Endothelial cell of umbilical vein (primary cell): ENCODE results near the gene PDZD4. TPM values are rescaled to one million over a fixed set of nuclear protein-coding genes. Genes with fewer than 3 reads are reported as not detected.

Experiments used
- BruUV-seq: library from RNA; stranded (reverse); fragments of 400-500 nt; replicated peaks from 2 replicates; lab custom pipeline; 2021; lab: Mats Ljungman, UMichigan
- CTCF ChIA-PET: fragments of 300-600, 350-600 bp; sonication (Branson Sonifier 250); formaldehyde crosslinking; loops from one replicate; lab custom pipeline; 2021; ENCODE audit warnings: antibody characterized with exemption, inconsistent platforms; lab: Charles Lee
- POLR2A ChIA-PET: fragments of 300-600, 350-600 bp; sonication (Branson Sonifier 250); formaldehyde crosslinking; loops from one replicate; lab custom pipeline; 2021; ENCODE audit warnings: antibody characterized with exemption, inconsistent platforms; lab: Charles Lee
- DNase-seq: peaks from one replicate; pipeline ENCODE4 v3.0.0-alpha.2; 2011; ENCODE audit warnings: low read depth, low spot score
- FAIRE-seq: peaks from 2 replicates; lab custom pipeline; 2011; peaks lifted over from hg19 to GRCh38; lab: Jason Lieb, UNC
- H2AFZ ChIP-seq: 2 replicates; pipeline ENCODE4 v1.6.0; 2012; ENCODE audit warnings: low read depth, low read length, control low read depth, inconsistent platforms
- H3K27ac ChIP-seq: 2 replicates; pipeline ENCODE4 v1.5.1; 2011; ENCODE audit warnings: low read depth, mild to moderate bottlenecking, control low read depth, low read length, moderate library complexity; ENCODE audit not compliant: insufficient read depth
- H3K27me3 ChIP-seq, 2 experiments: 2 replicates each; pipeline versions ENCODE4 v1.6.0 to v1.6.1; 2011; ENCODE audit warnings: low read length in 2 of 2, mixed read lengths in 1 of 2; ENCODE audit not compliant: control insufficient read depth in 2 of 2, insufficient read depth in 2 of 2
- H3K36me3 ChIP-seq, 2 experiments: 2 replicates in 1 of 2; 3 replicates in 1 of 2; pipeline ENCODE4 v1.5.1; 2011; ENCODE audit warnings: low read length in 2 of 2, mild to moderate bottlenecking in 1 of 2, moderate library complexity in 1 of 2; ENCODE audit not compliant: control insufficient read depth in 2 of 2, insufficient read depth in 2 of 2; ENCODE audit errors: extremely low read depth in 1 of 2
- H3K4me1 ChIP-seq: 3 replicates; pipeline ENCODE4 v1.5.1; 2011; ENCODE audit warnings: mild to moderate bottlenecking, low read length; ENCODE audit not compliant: control insufficient read depth, insufficient read depth; ENCODE audit errors: extremely low read depth
- H3K4me2 ChIP-seq: 2 replicates; pipeline ENCODE4 v1.6.1; 2011; ENCODE audit warnings: low read length, control low read depth, mixed read lengths; ENCODE audit not compliant: insufficient read depth
- H3K4me3 ChIP-seq, 3 experiments: fragments of 200-600 bp in 1 of 3; sonication (generic), shearing (Covaris generic) in 1 of 3; replicated peaks in 1 of 3; 2 replicates each; pipeline ENCODE4 v1.5.1; 2011 to 2016; ENCODE audit warnings: control low read depth in 3 of 3, low read length in 3 of 3, mild to moderate bottlenecking in 2 of 3, inconsistent platforms in 1 of 3, low read depth in 1 of 3, moderate library complexity in 1 of 3; ENCODE audit not compliant: insufficient read depth in 1 of 3
- H3K79me2 ChIP-seq: 2 replicates; pipeline ENCODE4 v1.6.0; 2012; ENCODE audit warnings: low read length, inconsistent platforms; ENCODE audit not compliant: control insufficient read depth, insufficient read depth
- H3K9ac ChIP-seq: replicated peaks from 2 replicates; pipeline ENCODE3; 2011; ENCODE audit warnings: low read length, control low read depth; ENCODE audit not compliant: insufficient read depth; ENCODE audit errors: extremely low read depth
- H3K9me1 ChIP-seq: replicated peaks from 3 replicates; pipeline ENCODE4 v1.6.0; 2011; ENCODE audit warnings: mild to moderate bottlenecking, low read length; ENCODE audit not compliant: control insufficient read depth, insufficient read depth; ENCODE audit errors: extremely low read depth
- H3K9me3 ChIP-seq: replicated peaks from 2 replicates; pipeline ENCODE4 v1.5.1; 2012; ENCODE audit warnings: low read length, inconsistent platforms; ENCODE audit not compliant: control insufficient read depth, insufficient read depth
- H4K20me1 ChIP-seq: replicated peaks from 2 replicates; pipeline ENCODE3; 2011; ENCODE audit warnings: mild to moderate bottlenecking, low read length; ENCODE audit not compliant: control insufficient read depth, insufficient read depth; ENCODE audit errors: extremely low read depth
- CTCF ChIP-seq, 2 donors: IDR thresholded peaks; 1 replicate in 1 of 2; 2 replicates in 1 of 2; pipeline ENCODE4 v1.5.1; 2011; ENCODE audit warnings: low read length in 2 of 2, mild to moderate bottlenecking in 2 of 2, moderate library complexity in 2 of 2, control low read depth in 1 of 2, inconsistent platforms in 1 of 2, low read depth in 1 of 2; ENCODE audit not compliant: insufficient read depth in 1 of 2; ENCODE audit errors: extremely low read depth in 1 of 2
- POLR2AphosphoS5 ChIP-seq: IDR thresholded peaks from 2 replicates; pipeline ENCODE4 v1.6.1; 2012; ENCODE audit warnings: low read depth, mild to moderate bottlenecking, control low read depth, low read length, moderate library complexity; ENCODE audit not compliant: insufficient read depth
- dilution Hi-C: fragments of 300-500 bp; cut with MboI; formaldehyde crosslinking; loops from one replicate; pipeline ENCODE4 v1.15.0; 2019; ENCODE audit warnings: low sequenced_read_pairs; ENCODE audit not compliant: extremely low pct_ligation_motif_present
- intact Hi-C: fragments of 100-400 bp; cut with micrococcal nuclease; formaldehyde crosslinking; loops from one replicate; pipeline ENCODE4 v1.10.0; 2022
- polyA plus RNA-seq, 4 experiments: library from polyadenylated mRNA; depleted of rRNA in 3 of 4; stranded (reverse) in 3 of 4; unstranded in 1 of 4; fragments of >200 nt; gene quantifications; 2 replicates each; pipeline versions ENCODE4 v1.2.1 to v1.2.3, GENCODE V29; 2011 to 2012; ENCODE audit warnings: missing spikeins in 1 of 4
- total RNA-seq: library from RNA; stranded (reverse); gene quantifications from 2 replicates; pipeline ENCODE4 v1.2.3, GENCODE V29; 2021

Gene PDZD4
- total and polyA plus RNA-seq, 2 donors (not counting 3 experiments of a cell fraction or from before 2014, with no cell fraction given) = 0.07 to 0.09 TPM

- Histone ChIP-seq H3K27ac (no peak overlapping the region), H3K9ac (no peak overlapping the region), H3K4me3 (no peak overlapping the region), H2AFZ (no peak overlapping the region), H3K4me1 (peaks cover 4% of the 10 kb centered on the region), H3K79me2 (no peaks in the 10 kb centered on the region), H4K20me1 (no peaks in the 10 kb centered on the region), H3K9me1 (no peaks in the 10 kb centered on the region), H3K9me3 (no peaks in the 10 kb centered on the region), H3K27me3 (no peaks in the 10 kb centered on the region), H3K4me2 (no peak overlapping the region), H3K36me3 (peaks cover 0 to 20% of the 10 kb centered on the region in 2 experiments)
- no TSS peak for BruUV-seq
- CTCF ChIA-PET = interaction anchor here (1.2 kb wide), 1 partner anchor 11 kb away, joined by 3 read pairs; no protein-coding TSS in a partner anchor
- no peak for DNase-seq
- intact Hi-C loops = no loop called here
- FAIRE-seq = no peak
- dilution Hi-C loops = no loop called here
- POLR2A ChIA-PET = no interaction called here
- no peak for TF ChIP-seq CTCF (IDR thresholded peaks at IDR 0.05; ENCODE audit: extremely low read depth in 1 of 2, insufficient read depth in 1 of 2, low read depth in 1 of 2, low read length in 2 of 2)
Measured at GRCh38 chrX:153770601-153771414, 59.5 kb downstream of the PDZD4 start.

GRCh38 chrX:153769865-153770600 is 60.3 kb downstream of the PDZD4 start:
- Histone ChIP-seq H3K36me3 (peaks cover 0 to 17% of the 10 kb centered on the region in 2 experiments), H3K9ac (no peak overlapping the region), H3K27ac (no peak overlapping the region), H3K9me1 (no peaks in the 10 kb centered on the region), H4K20me1 (no peaks in the 10 kb centered on the region), H3K27me3 (no peaks in the 10 kb centered on the region), H3K79me2 (no peaks in the 10 kb centered on the region), H3K4me2 (no peak overlapping the region), H3K9me3 (no peaks in the 10 kb centered on the region), H3K4me3 (no peak overlapping the region), H3K4me1 (peaks cover 12% of the 10 kb centered on the region), H2AFZ (no peak overlapping the region)
- POLR2A ChIA-PET = no interaction called here
- TF ChIP-seq CTCF (IDR thresholded peaks at IDR 0.05; ENCODE audit: extremely low read depth in 1 of 2, insufficient read depth in 1 of 2, low read depth in 1 of 2, low read length in 2 of 2) (no peak), POLR2AphosphoS5 (no peak)
- FAIRE-seq (no peak), DNase-seq (no peak)
- intact Hi-C loops = loop anchor here (10.0 kb wide), 1 partner anchor 275 kb away; no protein-coding TSS in a partner anchor
- CTCF ChIA-PET = no interaction called here
- dilution Hi-C loops = no loop called here
- BruUV-seq = no TSS peak
